ENCODE results near the gene ROBO1. TPM values are rescaled to one million over a fixed set of nuclear protein-coding genes. Genes with fewer than 3 reads are reported as not detected.
A peak's percentile ranks its signal among the peaks of the same experiment; 100 is the strongest.

ROBO1 gene
- total RNA-seq, 1 donor from 2014 or later, result 7.1 TPM

DNA sequence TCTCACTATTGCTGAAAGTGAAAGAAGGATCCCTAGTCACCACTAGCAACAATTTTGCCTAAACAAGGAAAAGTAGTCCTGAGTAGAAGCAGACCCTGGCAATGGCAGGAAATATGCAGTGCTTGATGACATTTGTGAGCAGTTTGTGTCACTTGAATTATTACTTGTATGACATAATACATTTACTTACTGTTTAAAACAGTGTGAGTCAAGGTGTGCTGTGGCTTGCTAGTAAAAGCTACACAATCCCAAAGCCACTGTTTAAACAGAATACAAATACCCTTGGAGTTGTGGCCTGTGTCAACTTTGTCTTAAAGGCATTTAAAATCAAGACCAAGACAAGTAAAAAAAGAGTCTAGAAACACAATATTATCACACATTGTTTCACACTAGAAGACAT is 775.4 kb downstream of the ROBO1 start:
- TF ChIP-seq, protein P1, sequence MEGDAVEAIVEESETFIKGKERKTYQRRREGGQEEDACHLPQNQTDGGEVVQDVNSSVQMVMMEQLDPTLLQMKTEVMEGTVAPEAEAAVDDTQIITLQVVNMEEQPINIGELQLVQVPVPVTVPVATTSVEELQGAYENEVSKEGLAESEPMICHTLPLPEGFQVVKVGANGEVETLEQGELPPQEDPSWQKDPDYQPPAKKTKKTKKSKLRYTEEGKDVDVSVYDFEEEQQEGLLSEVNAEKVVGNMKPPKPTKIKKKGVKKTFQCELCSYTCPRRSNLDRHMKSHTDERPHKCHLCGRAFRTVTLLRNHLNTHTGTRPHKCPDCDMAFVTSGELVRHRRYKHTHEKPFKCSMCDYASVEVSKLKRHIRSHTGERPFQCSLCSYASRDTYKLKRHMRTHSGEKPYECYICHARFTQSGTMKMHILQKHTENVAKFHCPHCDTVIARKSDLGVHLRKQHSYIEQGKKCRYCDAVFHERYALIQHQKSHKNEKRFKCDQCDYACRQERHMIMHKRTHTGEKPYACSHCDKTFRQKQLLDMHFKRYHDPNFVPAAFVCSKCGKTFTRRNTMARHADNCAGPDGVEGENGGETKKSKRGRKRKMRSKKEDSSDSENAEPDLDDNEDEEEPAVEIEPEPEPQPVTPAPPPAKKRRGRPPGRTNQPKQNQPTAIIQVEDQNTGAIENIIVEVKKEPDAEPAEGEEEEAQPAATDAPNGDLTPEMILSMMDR (IDR thresholded peaks at IDR 0.05; ENCODE audit: borderline replicate concordance), result no peak
- Histone ChIP-seq H3K27me3 (ENCODE audit: low read depth) (no peaks in the 10 kb centered on the region), H3K36me3 (peaks cover 4% of the 10 kb centered on the region), H3K4me1 (no peaks in the 10 kb centered on the region), H3K27ac (replicated peaks) (no peak overlapping the region), H3K9me3 (replicated peaks) (peaks cover 24% of the 10 kb centered on the region), H3K4me3 (no peak overlapping the region)
- intact Hi-C loops (cut with micrococcal nuclease), result no loop called here
- DNase-seq, result no peak

DNA sequence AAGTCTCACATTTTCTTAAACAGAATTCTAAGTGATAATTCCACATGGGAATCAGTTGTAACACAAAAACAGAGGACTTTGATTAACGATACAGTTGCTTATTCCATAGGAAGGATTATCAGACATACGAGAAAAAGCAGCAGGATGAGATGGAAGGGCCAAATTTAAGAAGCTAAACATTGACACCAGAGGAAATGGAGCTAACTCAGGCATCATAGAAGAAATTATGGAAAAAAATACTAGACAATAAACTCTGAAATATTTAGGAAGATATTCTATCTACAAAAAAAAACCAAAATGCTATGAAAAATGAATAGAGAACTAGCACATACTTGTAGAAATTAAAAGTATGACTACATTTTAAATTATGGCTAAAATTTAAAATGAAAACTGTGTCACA is 776.1 kb downstream of the ROBO1 start:
- no peak overlapping the region for H3K4me3 ChIP-seq
- intact Hi-C loops (cut with micrococcal nuclease), result no loop called here
- no peaks in the 10 kb centered on the region for H3K27me3 ChIP-seq (ENCODE audit: low read depth)
- TF ChIP-seq, protein P1 (IDR thresholded peaks at IDR 0.05; ENCODE audit: borderline replicate concordance), result no peak
- no peak overlapping the region for H3K27ac ChIP-seq (replicated peaks)
- peaks cover 4% of the 10 kb centered on the region for H3K36me3 ChIP-seq
- DNase-seq, result no peak
- no peaks in the 10 kb centered on the region for H3K4me1 ChIP-seq
- peaks cover 24% of the 10 kb centered on the region for H3K9me3 ChIP-seq (replicated peaks)

DNA sequence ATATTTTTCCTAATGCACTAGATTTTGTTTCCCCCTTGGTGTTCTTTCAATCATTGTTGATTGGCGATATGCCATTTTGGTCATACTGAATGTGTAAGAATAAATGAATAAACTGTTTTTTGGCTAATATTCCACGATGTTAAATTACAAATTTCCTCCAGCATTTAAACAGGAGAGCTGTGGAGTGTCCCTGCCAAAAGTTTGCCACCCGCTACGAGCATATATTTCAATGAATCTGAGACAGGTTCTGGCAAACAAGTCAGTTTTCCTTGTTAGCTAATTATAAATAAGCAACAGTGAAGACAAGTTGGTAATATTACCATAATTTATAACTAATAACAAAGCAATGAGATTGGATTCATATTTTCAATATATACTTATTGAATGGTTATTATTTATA is 777.6 kb downstream of the ROBO1 start:
- no peaks in the 10 kb centered on the region for H3K4me1 ChIP-seq
- intact Hi-C loops (cut with micrococcal nuclease), result no loop called here
- H3K9me3 ChIP-seq (replicated peaks), result peaks cover 24% of the 10 kb centered on the region
- peaks cover 4% of the 10 kb centered on the region for H3K36me3 ChIP-seq
- TF ChIP-seq, protein P1 (IDR thresholded peaks at IDR 0.05; ENCODE audit: borderline replicate concordance), result no peak
- H3K27ac ChIP-seq (replicated peaks), result no peak overlapping the region
- H3K27me3 ChIP-seq (ENCODE audit: low read depth), result no peaks in the 10 kb centered on the region
- DNase-seq, result no peak
- no peak overlapping the region for H3K4me3 ChIP-seq

DNA sequence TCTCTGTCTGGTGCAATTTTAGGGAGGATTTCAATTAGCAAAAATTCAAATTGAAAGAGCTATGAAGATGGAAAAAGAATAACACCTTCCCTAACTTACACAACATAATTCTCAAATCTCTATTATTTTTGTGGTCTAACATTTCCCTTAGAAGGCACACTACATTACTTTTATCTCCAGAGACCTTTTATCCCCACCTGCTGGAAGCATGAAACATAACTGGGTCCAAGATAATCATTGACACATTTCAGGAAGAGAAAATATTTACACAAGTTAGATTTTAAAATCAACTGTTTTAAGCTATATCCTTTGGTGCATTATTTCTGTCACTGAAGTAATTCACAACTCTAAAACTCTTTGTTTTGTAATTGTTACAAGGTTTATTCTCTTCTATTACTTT is 779.5 kb downstream of the ROBO1 start:
- H3K36me3 ChIP-seq, result peaks cover 4% of the 10 kb centered on the region
- H3K4me3 ChIP-seq, result no peak overlapping the region
- intact Hi-C loops (cut with micrococcal nuclease), result no loop called here
- TF ChIP-seq, protein P1 (IDR thresholded peaks at IDR 0.05; ENCODE audit: borderline replicate concordance), result peak; percentile 28
- H3K27me3 ChIP-seq (ENCODE audit: low read depth), result no peaks in the 10 kb centered on the region
- peaks cover 24% of the 10 kb centered on the region for H3K9me3 ChIP-seq (replicated peaks)
- DNase-seq, result no peak
- no peaks in the 10 kb centered on the region for H3K4me1 ChIP-seq
- H3K27ac ChIP-seq (replicated peaks), result no peak overlapping the region

DNA sequence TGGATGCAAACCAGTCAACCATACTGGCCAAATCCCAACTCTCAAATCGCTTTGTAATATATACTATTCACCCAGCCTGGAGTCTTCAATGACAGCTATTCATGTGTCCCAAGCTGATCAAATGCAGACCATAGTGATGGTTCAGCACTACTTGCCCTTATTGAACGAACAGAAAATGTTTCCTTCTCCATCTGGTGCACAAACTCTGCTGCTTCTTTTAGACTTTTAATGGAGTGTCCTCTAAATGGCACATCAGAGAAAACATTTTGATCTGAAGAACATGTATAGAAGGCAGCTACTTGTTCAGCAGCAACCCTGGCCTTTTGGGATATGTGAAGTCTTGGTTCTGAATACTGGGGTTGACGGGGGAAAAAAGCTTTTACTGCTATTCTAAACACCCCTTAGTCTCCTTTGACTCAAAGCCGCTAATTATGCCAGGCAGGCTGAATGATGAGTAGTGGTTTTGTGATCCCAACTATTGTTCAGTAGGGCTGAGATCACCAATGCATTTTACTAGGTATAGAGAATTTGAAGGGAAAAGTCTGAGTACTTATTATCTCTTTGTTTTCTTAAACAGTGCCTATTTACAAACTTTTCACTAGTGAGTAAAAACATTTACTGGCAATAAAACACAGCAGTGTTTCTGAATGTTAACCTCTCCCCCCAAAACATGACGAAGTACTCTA is 781.2 kb downstream of the ROBO1 start:
- intact Hi-C loops (cut with micrococcal nuclease), result no loop called here
- Histone ChIP-seq H3K36me3 (peaks cover 1% of the 10 kb centered on the region), H3K4me1 (no peaks in the 10 kb centered on the region), H3K27ac (replicated peaks) (no peak overlapping the region), H3K4me3 (no peak overlapping the region), H3K27me3 (ENCODE audit: low read depth) (no peaks in the 10 kb centered on the region), H3K9me3 (replicated peaks) (peaks cover 9% of the 10 kb centered on the region)
- TF ChIP-seq, protein P1 (IDR thresholded peaks at IDR 0.05; ENCODE audit: borderline replicate concordance), result no peak
- DNase-seq, result no peak

All from left ventricle myocardium inferior (tissue), 1 donor.